ENCODE results near the gene SPATA32. TPM values are rescaled to one million over a fixed set of nuclear protein-coding genes. Genes with fewer than 3 reads are reported as not detected.

The SPATA32 gene
- total RNA-seq, 1 experiment from 2014 or later: 0.15 TPM

GRCh38 chr17:45266372-45266926 lies 4.6 kb upstream of the SPATA32 start:
- no peak for TF ChIP-seq CEBPB (IDR thresholded peaks at IDR 0.05; ENCODE audit: low read depth)
- TF ChIP-seq TCF7L2 (IDR thresholded peaks at IDR 0.05; ENCODE audit: borderline replicate concordance, extremely low read depth, insufficient read depth, insufficient read length): no peak
- no peak for TF ChIP-seq ZNF274 (IDR thresholded peaks at IDR 0.05; ENCODE audit: low read depth, low read length)
- no peak for TF ChIP-seq CTCF (IDR thresholded peaks at IDR 0.05 in 2 of 3, conservative IDR thresholded peaks at IDR 0.05 in 1 of 3; ENCODE audit: borderline replicate concordance in 1 of 3, insufficient read depth in 1 of 3, low read depth in 2 of 3, low read length in 2 of 3)
- no peak for TF ChIP-seq YY1 (IDR thresholded peaks at IDR 0.05; ENCODE audit: extremely low read depth, insufficient replicate concordance, low read depth, low read length)
- no peak for TF ChIP-seq RAD21 (IDR thresholded peaks at IDR 0.05; ENCODE audit: low read depth)
- no peak for TF ChIP-seq JUND (IDR thresholded peaks at IDR 0.05)
- TF ChIP-seq EGR1 (IDR thresholded peaks at IDR 0.05; ENCODE audit: low read depth): no peak
- no peak for TF ChIP-seq ZBTB33 (IDR thresholded peaks at IDR 0.05; ENCODE audit: extremely low read depth, insufficient replicate concordance, low read length)
- no peak for TF ChIP-seq SRF (IDR thresholded peaks at IDR 0.05; ENCODE audit: low read depth)
- TF ChIP-seq SIN3A (IDR thresholded peaks at IDR 0.05; ENCODE audit: low read depth): no peak
- no TSS peak for BruUV-seq (replicated peaks)
- ChIA-PET CTCF (interaction anchor here (0.9 kb wide), 1 partner anchor 11 kb away, joined by 4 read pairs; no protein-coding TSS in a partner anchor), RAD21 (ENCODE audit: low non-redundant PET in 1 of 2, low total read pairs in 2 of 2, uncharacterized antibody in 2 of 2, unreplicated experiment in 2 of 2) (no interaction called here), POLR2A (no interaction called here)
- no peak overlapping the region for H2AFZ ChIP-seq (ENCODE audit: low read depth, low read length, poor library complexity, severe bottlenecking)
- H3K9me3 ChIP-seq (ENCODE audit: control insufficient read depth in 1 of 2, insufficient read depth in 1 of 2, low read depth in 1 of 2, low read length in 2 of 2): no peaks in the 10 kb centered on the region
- no peak overlapping the region for H3K4me3 ChIP-seq (replicated peaks in 1 of 2; ENCODE audit: low read depth in 1 of 2, low read length in 2 of 2)
- ATAC-seq (no peak), DNase-seq (ENCODE audit: low read depth, low spot score) (no peak)
- H3K27ac ChIP-seq (ENCODE audit: low read depth, low read length): no peak overlapping the region
- intact Hi-C loops (cut with micrococcal nuclease): no loop called here
- H4K20me1 ChIP-seq (ENCODE audit: insufficient read depth): no peaks in the 10 kb centered on the region
- 0 out of 4 replicates have a peak, but pooled peaks cover 0 to 4% of the 10 kb centered on the region in 2 experiments for H3K4me1 ChIP-seq (ENCODE audit: control insufficient read depth in 1 of 2, insufficient read depth in 2 of 2, low read length in 2 of 2)
- peaks cover 46 to 50% of the 10 kb centered on the region in 2 experiments; a peak in 3 of 4 replicates for H3K36me3 ChIP-seq (ENCODE audit: control insufficient read depth in 1 of 2, insufficient read depth in 2 of 2, low read length in 2 of 2)
- H3K9ac ChIP-seq (ENCODE audit: low read length): no peak overlapping the region
- H3K79me2 ChIP-seq (ENCODE audit: insufficient read depth, low read length): no peaks in the 10 kb centered on the region
- no peaks in the 10 kb centered on the region for H3K9me2 ChIP-seq (ENCODE audit: insufficient read depth)
- H3K4me2 ChIP-seq (ENCODE audit: low read length): no peak overlapping the region
- no peaks in the 10 kb centered on the region for H3K27me3 ChIP-seq (ENCODE audit: insufficient read depth, low read length)

Data from HCT116 (cell line).